ENCODE data around the gene RUNX1. TPM values are rescaled to one million over a fixed set of nuclear protein-coding genes. Genes with fewer than 3 reads are reported as not detected.

Gene RUNX1
- polyA plus RNA-seq, 12 donors = 3.6 to 18.8 (median 6.9) TPM; not detected in 1

GRCh38 chr21:34925597-34925996 lies 123.5 kb downstream of the RUNX1 start:
- no peak for DNase-seq

- no peak for DNase-seq
These were observed 124.2 kb downstream of the RUNX1 start for GRCh38 chr21:34924771-34925419.

GRCh38 chr21:34924194-34924593 lies 124.9 kb downstream of the RUNX1 start:
- no peak for DNase-seq

GRCh38 chr21:34923626-34924025 lies 125.5 kb downstream of the RUNX1 start:
- DNase-seq = no peak

GRCh38 chr21:34923202-34923601 lies 125.9 kb downstream of the RUNX1 start:
- DNase-seq = no peak

- no peak for DNase-seq
These were observed 126.6 kb downstream of the RUNX1 start for GRCh38 chr21:34922479-34922878.

- no peak for DNase-seq
These were observed 128.0 kb downstream of the RUNX1 start for GRCh38 chr21:34921151-34921550.

- DNase-seq = no peak
These were observed 129.7 kb downstream of the RUNX1 start for GRCh38 chr21:34919406-34919805.

- DNase-seq = no peak
These were observed 132.7 kb downstream of the RUNX1 start for GRCh38 chr21:34916446-34916845.

- no peak for DNase-seq
These were observed 133.7 kb downstream of the RUNX1 start for GRCh38 chr21:34915364-34915841.

- no peak for DNase-seq
These were observed 134.9 kb downstream of the RUNX1 start for GRCh38 chr21:34914239-34914638.

GRCh38 chr21:34913811-34914210 lies 135.3 kb downstream of the RUNX1 start:
- no peak for DNase-seq

- DNase-seq = no peak
These were observed 136.8 kb downstream of the RUNX1 start for GRCh38 chr21:34912022-34912945.

- no peak for DNase-seq
These were observed 137.7 kb downstream of the RUNX1 start for GRCh38 chr21:34911360-34911759.

- no peak for DNase-seq
These were observed 138.7 kb downstream of the RUNX1 start for GRCh38 chr21:34910396-34910795.

GRCh38 chr21:34909492-34910292 lies 139.4 kb downstream of the RUNX1 start:
- DNase-seq = no peak

GRCh38 chr21:34908419-34909055 lies 140.6 kb downstream of the RUNX1 start:
- no peak for DNase-seq

- no peak for DNase-seq
These were observed 141.4 kb downstream of the RUNX1 start for GRCh38 chr21:34907461-34908418.

- DNase-seq = no peak
These were observed 142.7 kb downstream of the RUNX1 start for GRCh38 chr21:34906401-34906800.

GRCh38 chr21:34905218-34905537 lies 143.9 kb downstream of the RUNX1 start:
- no peak for DNase-seq

Measured in muscle of arm (tissue), 12 donors.